ENCODE data around the gene CLSTN1. TPM values are rescaled to one million over a fixed set of nuclear protein-coding genes. Genes with fewer than 3 reads are reported as not detected.
A peak's percentile ranks its signal among the peaks of the same experiment; 100 is the strongest.

The CLSTN1 gene
- total and polyA plus RNA-seq, 12 donors: 37.1 to 79.8 (median 63.8) TPM

- DNase-seq (peak; percentile 32 to 46), ATAC-seq (peak in 7 of 8 donors; percentile 6 to 77 (median 52))
- H3K9me3 ChIP-seq: no peaks in the 10 kb centered on the region
- intact Hi-C loops (cut with DNase I): loop anchor here in 1 of 10 donors (10.0 kb wide), 1 partner anchor 93 kb away; no protein-coding TSS in a partner anchor
- TF ChIP-seq, protein P1, sequence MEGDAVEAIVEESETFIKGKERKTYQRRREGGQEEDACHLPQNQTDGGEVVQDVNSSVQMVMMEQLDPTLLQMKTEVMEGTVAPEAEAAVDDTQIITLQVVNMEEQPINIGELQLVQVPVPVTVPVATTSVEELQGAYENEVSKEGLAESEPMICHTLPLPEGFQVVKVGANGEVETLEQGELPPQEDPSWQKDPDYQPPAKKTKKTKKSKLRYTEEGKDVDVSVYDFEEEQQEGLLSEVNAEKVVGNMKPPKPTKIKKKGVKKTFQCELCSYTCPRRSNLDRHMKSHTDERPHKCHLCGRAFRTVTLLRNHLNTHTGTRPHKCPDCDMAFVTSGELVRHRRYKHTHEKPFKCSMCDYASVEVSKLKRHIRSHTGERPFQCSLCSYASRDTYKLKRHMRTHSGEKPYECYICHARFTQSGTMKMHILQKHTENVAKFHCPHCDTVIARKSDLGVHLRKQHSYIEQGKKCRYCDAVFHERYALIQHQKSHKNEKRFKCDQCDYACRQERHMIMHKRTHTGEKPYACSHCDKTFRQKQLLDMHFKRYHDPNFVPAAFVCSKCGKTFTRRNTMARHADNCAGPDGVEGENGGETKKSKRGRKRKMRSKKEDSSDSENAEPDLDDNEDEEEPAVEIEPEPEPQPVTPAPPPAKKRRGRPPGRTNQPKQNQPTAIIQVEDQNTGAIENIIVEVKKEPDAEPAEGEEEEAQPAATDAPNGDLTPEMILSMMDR (IDR thresholded peaks at IDR 0.05): no peak
- H3K27me3 ChIP-seq: no peaks in the 10 kb centered on the region
- 47 to 50% methylated on average over 25 of the region's 25 CpGs for WGBS, 2 donors
- peak overlapping the region in 3 of 10 donors; percentile 17 to 88 (median 53) for H3K27ac ChIP-seq
- peaks cover 0 to 83% (median 3%) of the 10 kb centered on the region in 9 donors for H3K36me3 ChIP-seq
- peaks cover 0 to 33% (median 0%) of the 10 kb centered on the region in 9 donors for H3K4me1 ChIP-seq
- H3K4me3 ChIP-seq: peak overlapping the region in 6 of 10 donors; percentile 15 to 46 (median 30)
These were observed 106.4 kb downstream of the CLSTN1 start for GRCh38 chr1:9717193-9718005.

DNA sequence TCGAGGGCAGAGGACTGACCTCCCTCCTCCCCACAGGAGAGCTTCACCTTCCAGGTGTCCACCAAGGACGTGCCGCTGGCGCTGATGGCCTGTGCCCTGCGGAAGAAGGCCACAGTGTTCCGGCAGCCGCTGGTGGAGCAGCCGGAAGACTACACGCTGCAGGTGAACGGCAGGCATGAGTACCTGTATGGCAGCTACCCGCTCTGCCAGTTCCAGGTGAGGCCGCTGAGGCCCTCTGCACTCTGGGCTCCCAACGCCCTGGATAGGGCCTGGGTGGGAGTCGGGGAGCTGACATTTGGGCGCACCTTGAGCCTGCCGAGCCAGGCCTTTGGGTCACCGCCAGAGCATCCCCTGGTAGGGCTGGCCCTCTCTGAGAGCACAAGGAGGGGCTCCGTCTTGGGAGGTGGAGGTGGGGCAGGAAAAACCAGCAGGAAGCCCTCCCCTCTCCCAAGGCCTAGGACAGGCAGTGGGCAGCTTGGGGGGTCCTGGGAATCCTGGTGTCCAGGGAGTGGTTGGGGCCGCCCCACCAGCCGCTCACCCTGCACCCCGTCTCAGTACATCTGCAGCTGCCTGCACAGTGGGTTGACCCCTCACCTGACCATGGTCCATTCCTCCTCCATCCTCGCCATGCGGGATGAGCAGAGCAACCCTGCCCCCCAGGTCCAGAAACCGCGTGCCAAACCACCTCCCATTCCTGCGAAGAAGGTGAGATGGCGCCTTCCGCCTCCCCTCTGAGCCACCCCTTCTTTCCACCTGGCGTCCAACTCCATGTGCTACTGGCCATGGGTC, 107.2 kb downstream of the CLSTN1 start:
- peak overlapping the region in 3 of 10 donors; percentile 17 to 88 (median 53) for H3K27ac ChIP-seq
- H3K4me3 ChIP-seq: peak overlapping the region in 3 of 10 donors; percentile 31 to 46 (median 32)
- no peak for ATAC-seq
- WGBS, 2 donors: 96 to 98% methylated on average over 29 of the region's 29 CpGs
- no peaks in the 10 kb centered on the region for H3K27me3 ChIP-seq
- DNase-seq: no peak
- intact Hi-C loops (cut with DNase I): loop anchor here in 1 of 10 donors (10.0 kb wide), 1 partner anchor 92 kb away; no protein-coding TSS in a partner anchor
- H3K4me1 ChIP-seq: peaks cover 0 to 33% (median 0%) of the 10 kb centered on the region in 9 donors
- TF ChIP-seq, protein P1 (IDR thresholded peaks at IDR 0.05): no peak
- peaks cover 0 to 83% (median 0%) of the 10 kb centered on the region in 9 donors for H3K36me3 ChIP-seq
- H3K9me3 ChIP-seq: no peaks in the 10 kb centered on the region

DNA sequence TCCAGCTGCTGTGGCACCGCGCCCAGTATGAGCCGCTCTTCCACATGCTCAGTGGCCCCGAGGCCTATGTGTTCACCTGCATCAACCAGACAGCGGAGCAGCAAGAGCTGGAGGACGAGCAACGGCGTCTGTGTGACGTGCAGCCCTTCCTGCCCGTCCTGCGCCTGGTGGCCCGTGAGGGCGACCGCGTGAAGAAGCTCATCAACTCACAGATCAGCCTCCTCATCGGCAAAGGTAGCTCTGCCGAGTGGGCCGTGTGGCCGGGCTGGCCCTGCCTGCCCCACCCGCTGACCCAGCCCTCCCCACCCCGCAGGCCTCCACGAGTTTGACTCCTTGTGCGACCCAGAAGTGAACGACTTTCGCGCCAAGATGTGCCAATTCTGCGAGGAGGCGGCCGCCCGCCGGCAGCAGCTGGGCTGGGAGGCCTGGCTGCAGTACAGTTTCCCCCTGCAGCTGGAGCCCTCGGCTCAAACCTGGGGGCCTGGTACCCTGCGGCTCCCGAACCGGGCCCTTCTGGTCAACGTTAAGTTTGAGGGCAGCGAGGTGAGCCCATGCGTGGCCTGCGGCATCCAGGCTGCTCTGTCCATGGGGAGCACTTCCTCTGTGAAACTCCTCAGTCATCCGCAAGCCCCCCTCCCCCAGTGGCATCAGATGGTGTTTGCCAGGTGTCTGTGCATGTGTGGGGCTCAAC, 108.1 kb downstream of the CLSTN1 start:
- ATAC-seq (no peak), DNase-seq (peak in 1 of 2 donors; percentile 25)
- Histone ChIP-seq H3K27ac (peak overlapping the region in 1 of 10 donors; percentile 88), H3K36me3 (peaks cover 0 to 83% (median 0%) of the 10 kb centered on the region in 9 donors), H3K9me3 (no peaks in the 10 kb centered on the region), H3K4me1 (peaks cover 0 to 33% (median 0%) of the 10 kb centered on the region in 9 donors), H3K27me3 (no peaks in the 10 kb centered on the region), H3K4me3 (no peak overlapping the region)
- WGBS, 2 donors: 93 to 94% methylated on average over 40 of the region's 40 CpGs
- intact Hi-C loops (cut with DNase I): loop anchor here in 1 of 10 donors (10.0 kb wide), 1 partner anchor 91 kb away; no protein-coding TSS in a partner anchor
- TF ChIP-seq, protein P1 (IDR thresholded peaks at IDR 0.05): no peak

Measured in heart right ventricle (tissue), 16 donors.